Erythroblast (primary cell): ENCODE results near the gene MAPRE2.
A peak's percentile ranks its signal among the peaks of the same experiment; 100 is the strongest.
"Not testable (repeated sequence)": the region's sequence is repeated elsewhere in the genome, so short reads cannot be mapped to it uniquely, and the experiment has no call there.

Experiments
- DNase-seq, 2 experiments: peaks; one replicate each; lab custom pipeline; 2025; lab: John Stamatoyannopoulos, UW
- GATA1 ChIP-seq: IDR thresholded peaks from 2 replicates; pipeline ENCODE4 v1.6.1; 2011; ENCODE audit warnings: low read depth, mild to moderate bottlenecking, control low read depth, low read length, moderate library complexity
- POLR2A ChIP-seq: IDR thresholded peaks from 2 replicates; pipeline ENCODE4 v1.6.1; 2011; ENCODE audit warnings: mild to moderate bottlenecking, low read length

MAPRE2 gene

DNA sequence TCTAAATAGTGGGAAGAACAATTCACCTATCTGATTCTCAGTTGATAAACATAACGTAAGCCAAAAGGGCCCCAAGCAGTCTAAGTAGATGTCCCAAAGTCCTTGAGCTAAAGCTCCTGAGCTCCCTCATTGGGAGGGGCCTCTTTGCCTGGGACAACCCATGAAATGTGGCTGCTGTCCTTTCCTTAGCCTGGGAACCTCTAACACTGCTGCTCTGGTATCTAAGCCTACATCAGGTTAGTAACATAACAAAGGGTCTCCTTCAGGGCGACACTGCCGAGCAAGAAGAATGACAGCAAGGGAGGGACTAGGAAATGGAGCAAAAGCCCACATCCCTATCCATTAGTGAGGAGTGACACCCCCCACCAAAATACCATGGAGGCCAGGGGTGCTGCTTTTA, 98.3 kb downstream of the MAPRE2 start:
- DNase-seq, result no peak
- no peak for TF ChIP-seq POLR2A

DNA sequence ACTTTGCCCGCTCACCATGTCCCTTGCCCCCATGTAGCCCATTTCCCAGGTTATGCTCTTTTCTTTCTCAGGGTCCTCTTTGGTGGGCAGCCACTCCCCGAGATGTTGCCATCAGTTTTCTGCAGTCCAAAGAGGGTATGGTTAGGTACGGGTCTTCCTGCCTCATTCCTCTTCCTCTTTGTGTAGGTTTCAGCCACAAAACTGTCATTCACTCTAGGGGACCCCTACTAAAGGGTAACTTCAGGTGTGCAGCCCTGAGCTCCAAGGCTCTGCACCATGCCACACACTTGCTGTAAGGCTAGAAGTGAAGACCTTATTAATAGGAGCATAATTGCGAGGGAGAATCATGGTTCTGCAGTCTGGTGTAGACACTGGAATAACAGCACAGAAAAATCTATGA, 99.9 kb downstream of the MAPRE2 start:
- DNase-seq, result no peak
- no peak for TF ChIP-seq GATA1
- no peak for TF ChIP-seq POLR2A

DNA sequence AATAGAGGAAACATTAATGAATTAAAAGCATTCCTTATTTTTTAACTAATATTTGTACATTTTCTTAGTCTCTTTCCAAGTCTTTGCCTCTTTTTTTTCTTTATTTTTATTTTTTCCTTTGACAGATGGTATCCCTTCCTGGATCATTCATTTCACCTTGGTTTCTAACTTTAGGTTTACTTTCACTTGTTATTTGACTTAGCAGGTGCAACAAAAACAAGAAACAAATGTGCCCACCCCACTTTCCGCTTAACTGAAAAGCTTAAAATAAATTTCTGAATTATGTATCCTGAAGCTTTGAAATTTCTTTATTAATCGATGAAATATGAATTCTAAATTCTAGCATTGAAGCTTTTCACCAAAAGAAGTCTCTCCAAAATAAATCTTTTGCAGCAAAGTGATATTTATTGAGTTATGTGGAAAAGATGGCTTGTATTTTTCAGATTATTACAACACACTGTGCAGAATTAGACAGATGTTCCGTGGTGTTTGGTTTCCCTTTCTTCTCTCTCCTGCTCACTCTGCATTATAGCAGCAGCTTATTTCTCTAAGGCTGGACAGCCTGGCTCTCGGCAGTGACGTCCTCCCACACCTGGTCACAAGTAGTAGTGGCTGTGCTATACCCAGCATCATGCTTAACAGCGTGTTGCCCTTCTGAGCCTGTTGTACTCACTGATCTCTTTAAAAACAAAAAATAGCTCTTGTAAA, 100.5 kb downstream of the MAPRE2 start:
- TF ChIP-seq POLR2A (no peak), GATA1 (no peak)
- DNase-seq, result no peak

DNA sequence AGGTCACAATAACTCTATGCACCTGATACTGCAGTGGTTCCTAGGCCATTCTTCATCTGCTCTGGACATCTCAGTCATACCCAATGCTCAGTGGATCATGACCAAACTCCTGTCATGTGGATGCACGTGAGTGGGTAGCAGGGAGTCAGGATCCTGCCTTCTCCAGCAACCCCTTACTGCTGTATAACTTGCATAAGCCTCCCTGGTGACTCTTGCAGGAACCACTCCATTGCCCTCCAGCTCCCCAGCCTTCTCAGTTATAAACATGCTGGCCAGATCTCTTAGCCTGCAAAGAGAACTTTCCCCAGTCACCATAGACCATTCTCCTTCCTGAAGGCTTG, 101.0 kb downstream of the MAPRE2 start:
- TF ChIP-seq POLR2A (no peak), GATA1 (no peak)
- DNase-seq, result no peak

DNA sequence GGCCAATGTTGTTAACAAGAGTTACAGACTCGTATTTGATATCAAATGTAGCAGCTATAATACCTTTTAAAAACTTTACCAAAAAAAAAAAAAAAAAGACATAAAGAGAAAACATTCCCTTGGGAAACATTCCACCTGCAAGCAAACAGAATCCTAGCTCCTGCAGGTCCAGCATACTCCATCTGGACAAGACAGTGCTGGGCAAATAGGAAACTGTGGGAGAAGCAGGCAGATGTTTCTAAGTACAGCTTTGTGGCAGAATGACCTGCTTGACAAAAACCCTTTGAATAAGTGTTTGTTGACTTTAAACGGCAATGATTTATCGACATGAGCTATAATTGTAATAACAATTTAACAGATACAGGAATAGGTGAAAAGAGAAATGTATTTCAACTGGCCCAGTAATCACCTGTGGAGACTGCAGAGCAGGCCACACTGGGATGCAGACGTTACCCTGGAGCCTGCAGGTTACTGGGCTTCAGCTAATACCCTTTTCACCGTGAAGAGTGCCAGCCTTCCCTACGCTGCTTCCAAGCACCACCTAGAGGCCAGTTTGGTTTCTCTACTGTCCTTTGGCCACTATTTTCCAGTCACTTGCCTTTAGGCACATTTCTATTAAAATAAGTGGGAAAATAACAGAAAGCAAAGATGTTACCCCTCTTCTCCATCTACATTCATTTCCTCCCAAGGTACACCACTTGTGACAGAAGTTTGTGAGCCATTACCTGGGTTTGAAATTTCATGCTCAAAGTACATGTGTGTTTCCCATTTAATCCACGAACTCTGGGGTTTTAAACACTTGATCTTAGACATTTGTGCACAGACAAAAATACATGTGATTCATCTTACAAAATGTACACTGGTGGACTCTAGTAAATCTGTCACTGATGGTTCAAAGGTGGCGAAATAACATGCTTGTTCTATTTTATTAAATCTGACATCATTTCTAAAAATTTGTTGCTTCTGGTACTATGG, 102.7 kb downstream of the MAPRE2 start:
- no peak for TF ChIP-seq POLR2A
- TF ChIP-seq GATA1, result no peak
- DNase-seq, result peak; percentile 70 to 85

DNA sequence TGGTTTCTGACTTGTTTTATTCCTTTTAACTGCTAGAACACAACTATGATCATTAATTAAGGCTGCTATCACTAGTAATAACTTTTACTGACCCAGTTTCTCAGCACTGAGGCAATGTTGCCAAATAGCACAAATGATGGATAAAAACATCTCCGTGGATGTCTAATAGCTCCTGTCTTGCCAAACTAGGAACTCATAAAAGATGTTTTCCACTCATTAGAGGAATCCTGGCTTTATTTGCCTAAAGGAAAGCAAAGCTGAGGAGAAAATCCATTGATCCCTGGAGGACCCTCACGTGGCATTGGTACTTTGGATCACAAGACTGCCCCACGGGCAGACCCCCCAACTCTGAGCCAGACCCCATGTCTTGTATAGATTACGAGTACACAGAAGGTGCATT, 103.5 kb downstream of the MAPRE2 start:
- TF ChIP-seq POLR2A, result no peak
- no peak for TF ChIP-seq GATA1
- no peak for DNase-seq

DNA sequence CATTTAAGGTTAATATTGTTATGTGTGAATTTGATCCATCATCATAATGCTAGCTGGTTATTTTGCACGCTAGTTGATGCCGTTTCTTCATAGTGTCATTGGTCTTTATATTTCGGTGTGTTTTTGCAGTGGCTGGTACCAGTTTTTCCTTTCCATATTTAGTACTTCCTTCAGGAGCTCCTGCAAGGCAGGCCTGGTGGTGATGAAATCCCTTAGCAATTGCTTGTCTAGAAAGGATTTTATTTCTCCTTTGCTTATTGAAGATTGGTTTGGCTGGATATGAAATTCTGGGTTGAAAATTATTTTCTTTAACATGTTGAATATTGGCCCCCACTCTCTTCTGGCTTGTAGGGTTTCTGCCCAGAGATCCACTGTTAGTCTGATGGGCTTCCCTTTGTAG, 109.0 kb downstream of the MAPRE2 start:
- not testable (repeated sequence) for DNase-seq

DNA sequence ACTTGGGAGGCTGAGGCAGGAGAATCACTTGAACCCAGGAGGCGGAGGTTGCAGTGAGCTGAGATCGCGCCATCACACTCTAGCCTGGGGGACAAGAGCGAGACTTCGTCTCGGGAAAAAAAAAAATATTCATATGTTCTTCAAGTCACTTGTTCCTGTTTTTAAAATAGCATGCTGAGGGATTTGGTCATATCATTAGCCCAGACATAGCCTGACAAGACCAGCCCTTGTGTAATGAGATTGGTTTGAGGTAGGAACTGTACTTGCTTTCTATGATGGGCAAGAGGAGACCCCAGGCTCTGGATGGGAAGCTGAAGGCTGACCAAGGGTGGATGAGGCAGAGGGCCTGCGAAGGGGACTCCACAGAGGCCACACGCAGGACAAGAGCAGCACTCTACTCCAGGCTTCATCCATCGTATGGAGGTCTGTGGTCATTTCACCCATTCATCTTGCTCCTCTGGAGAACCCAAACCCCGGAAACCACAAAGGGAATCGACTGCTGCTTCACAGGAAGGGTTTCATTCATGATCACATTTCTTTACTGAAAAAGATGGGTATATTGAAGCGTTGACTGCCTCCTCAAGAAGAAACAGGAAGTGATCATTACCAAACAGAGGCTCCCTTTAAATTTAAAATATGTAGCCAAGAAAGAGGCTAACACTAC, 112.5 kb downstream of the MAPRE2 start:
- TF ChIP-seq GATA1 (no peak), POLR2A (no peak)

DNA sequence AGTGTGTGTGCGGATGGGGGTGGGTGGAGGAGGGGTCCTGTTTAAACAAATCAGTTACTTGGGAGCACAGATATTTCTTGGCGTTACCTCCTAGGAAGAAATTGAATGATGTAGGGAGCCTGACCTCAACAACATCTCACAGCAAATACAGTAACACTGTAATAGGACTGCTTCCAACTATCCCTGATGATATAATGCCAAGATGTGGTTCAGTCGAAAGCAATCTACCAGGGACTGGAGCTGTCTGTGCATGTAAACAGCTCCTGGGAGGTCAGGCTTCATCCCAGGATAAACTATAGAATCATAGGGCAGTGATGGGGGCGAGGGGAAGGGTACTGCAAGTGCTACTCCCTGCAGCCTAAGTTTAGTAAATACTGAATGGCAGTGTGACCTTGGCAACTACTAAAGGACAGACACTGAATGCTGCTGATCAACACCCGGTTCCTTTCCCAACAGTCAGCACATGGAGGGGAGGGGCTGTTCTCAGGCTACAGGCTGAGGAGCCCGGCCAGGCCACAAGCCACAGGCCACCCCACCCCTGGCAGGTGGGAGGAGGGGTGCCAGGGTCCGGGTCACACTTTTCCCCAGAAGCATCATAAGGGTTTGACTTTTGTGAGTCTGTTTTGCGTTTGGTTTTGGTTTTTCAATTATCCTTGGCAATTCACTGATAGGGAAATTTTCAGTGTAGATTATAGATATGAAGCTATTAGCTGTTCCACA, 114.3 kb downstream of the MAPRE2 start:
- TF ChIP-seq POLR2A (no peak), GATA1 (no peak)
- DNase-seq, result peak; percentile 24 to 39

More for the DNA sequence above, 112.5 kb downstream of the MAPRE2 start:
- DNase-seq, result no peak

DNA sequence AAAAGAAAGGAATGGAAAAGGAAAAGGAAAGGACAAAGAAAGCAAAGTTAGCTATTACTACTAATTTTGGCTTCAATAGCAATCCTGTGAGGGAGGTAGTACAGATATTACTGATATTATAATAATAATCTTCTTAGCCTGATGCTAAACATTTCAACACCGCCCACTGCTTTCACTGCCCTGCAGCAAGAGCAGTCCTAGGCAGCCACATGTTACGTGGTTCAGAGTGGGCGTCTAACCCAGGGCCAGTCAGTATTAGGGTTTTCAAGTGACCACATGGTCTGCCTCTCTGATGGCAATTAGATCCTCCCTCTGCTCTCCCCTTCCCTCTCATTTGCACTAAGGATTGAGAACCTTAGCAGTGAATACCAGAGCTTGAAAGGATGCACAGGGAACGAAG, 116.0 kb downstream of the MAPRE2 start:
- TF ChIP-seq GATA1 (no peak), POLR2A (no peak)
- DNase-seq, result no peak

DNA sequence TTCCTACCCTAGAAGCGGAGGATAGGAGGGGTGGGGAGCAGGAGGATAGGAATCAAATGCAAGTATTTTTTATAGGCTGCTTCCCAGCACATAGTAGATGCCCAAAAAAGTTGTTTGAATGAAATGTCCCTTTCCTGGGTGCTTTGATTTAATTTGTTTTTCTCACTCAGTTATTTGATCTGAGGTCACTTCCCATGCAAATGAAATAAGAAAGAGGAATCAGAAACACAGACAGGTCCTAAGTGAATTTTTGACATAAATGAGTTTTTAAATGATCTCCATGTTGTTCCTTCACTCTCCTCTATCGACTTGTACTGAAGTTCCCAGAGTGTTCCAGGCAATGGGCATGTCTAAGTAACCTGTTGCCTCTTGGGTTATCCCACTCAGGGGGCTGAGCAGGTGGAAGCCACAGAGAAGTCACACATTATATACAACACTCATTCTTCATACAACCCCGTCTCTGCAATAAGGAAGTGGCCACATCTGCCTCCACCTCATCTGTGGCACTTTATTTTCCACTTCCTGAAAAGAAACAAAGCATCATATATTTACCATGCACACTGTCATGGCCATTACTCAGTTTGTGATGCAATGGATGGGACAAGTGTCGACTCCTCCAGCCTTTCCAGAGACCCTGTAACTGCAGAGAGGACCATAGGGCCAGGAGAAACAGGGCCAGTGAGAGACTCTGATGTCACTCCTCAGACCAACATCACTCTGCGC, 117.7 kb downstream of the MAPRE2 start:
- no peak for DNase-seq
- TF ChIP-seq POLR2A (no peak), GATA1 (no peak)

DNA sequence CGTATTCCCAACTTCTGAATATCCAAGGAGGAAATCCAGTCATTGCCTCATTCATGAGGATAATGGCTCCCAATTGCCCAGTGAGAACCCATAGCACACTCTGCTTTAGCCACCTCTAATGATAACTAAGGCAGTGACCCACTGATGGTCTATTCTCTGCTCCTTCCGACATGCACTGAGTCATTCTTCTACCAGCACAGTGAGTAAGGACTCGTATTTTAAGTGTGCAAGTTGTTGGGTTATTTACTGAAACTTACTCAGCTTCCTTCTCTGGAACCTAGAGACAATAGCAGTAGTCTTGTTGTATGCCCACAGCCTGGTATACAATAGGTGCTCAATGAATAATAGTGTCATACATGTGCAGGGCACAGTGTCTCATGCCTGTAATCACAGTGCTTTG, 118.6 kb downstream of the MAPRE2 start:
- TF ChIP-seq GATA1 (no peak), POLR2A (no peak)
- no peak for DNase-seq

DNA sequence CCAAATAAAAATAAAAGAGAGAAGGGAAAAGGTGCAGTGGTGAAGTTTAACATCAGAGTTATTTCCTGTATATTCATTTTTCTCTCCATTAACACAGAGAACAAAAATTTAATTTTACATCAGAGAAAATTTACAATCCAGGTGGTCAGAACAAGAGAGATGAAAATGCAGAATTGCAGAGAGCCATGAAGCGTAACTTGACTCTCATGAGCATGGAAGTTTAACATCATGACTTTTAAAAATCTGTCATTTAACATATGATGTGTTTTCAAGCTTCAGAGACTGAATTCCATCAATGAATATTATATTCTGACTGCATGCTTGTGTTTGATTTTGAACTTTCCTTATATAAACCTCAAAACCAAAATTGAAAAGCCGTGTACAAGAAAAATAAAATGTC, 120.3 kb downstream of the MAPRE2 start:
- no peak for DNase-seq
- TF ChIP-seq GATA1 (no peak), POLR2A (no peak)

DNA sequence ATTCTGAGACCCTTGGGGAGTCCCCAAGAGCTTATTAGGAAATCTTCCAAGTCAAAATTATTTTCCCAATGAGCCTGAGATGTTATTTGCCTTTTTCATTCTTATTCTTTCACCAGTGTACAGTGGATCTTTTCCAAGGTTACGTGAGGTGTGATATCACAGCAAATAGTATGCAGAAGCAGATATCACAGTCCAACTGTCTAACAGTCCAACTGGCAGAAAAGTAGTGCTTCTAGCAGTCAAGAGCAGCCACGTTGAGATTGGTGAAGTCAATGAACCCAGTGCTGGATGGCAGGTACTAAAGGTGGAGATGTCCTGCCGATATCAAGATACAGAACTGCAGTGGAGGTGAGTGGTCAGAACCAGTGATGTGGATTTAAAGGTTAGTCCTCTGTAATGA, 120.7 kb downstream of the MAPRE2 start:
- DNase-seq, result no peak
- no peak for TF ChIP-seq GATA1
- no peak for TF ChIP-seq POLR2A
